HL-60 (cell line): ENCODE data around the gene SORCS2.

ENCODE experiments used
- POLR2AphosphoS5 ChIP-seq: IDR thresholded peaks from 2 replicates; pipeline ENCODE4 v1.6.1; 2012; ENCODE audit warnings: low read depth
- TF ChIP-seq, protein P1 (sequence below): IDR thresholded peaks from one replicate; pipeline ENCODE4 v1.5.1; 2011; ENCODE audit warnings: low read length, control low read depth, inconsistent platforms; ENCODE audit not compliant: insufficient read depth

DNA sequence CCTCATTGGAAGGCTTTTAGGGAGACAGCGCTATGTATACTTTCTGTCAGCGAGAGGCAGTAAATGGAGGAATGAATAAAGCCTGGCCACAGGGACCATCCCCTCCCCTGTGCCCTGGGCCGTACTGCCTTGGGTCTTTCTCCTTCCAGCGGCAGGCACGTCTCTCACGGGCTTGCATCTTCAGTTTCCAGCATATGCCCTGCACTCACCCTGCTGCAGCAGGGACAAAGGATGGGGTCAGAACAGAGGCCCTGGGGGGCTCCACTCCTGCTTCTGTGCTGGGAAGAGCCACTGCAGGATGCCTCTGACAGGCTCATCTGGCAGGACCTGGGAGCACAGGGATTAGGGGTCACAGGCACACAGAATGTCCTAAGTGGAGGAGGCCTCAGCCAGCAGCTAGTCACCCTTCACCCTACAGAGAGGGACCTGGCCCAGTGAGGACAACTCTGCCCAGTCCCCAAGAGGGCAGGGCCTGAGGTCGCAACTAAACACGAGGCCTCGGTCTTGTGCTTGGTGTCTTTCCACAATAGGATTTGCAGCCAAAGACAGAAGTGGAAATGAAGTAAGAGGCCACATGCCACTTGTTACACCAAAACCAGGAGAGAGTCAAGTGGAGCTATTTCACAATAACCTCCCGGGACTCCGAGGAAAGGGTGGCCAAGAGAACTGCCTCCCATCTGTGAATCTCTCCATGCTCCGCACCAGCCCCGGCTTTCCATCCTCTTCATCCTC lies 596.5 kb downstream of the SORCS2 start:
- TF ChIP-seq, protein P1, sequence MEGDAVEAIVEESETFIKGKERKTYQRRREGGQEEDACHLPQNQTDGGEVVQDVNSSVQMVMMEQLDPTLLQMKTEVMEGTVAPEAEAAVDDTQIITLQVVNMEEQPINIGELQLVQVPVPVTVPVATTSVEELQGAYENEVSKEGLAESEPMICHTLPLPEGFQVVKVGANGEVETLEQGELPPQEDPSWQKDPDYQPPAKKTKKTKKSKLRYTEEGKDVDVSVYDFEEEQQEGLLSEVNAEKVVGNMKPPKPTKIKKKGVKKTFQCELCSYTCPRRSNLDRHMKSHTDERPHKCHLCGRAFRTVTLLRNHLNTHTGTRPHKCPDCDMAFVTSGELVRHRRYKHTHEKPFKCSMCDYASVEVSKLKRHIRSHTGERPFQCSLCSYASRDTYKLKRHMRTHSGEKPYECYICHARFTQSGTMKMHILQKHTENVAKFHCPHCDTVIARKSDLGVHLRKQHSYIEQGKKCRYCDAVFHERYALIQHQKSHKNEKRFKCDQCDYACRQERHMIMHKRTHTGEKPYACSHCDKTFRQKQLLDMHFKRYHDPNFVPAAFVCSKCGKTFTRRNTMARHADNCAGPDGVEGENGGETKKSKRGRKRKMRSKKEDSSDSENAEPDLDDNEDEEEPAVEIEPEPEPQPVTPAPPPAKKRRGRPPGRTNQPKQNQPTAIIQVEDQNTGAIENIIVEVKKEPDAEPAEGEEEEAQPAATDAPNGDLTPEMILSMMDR = no peak
- no peak for TF ChIP-seq POLR2AphosphoS5
